GM21360 (cell line): ENCODE results near the gene RSPRY1.
"Not testable (repeated sequence)": the region's sequence is repeated elsewhere in the genome, so short reads cannot be mapped to it uniquely, and the experiment has no call there.

Source experiments
- ATAC-seq: cut with Tn5 transposase; IDR thresholded peaks from one replicate; pipeline ENCODE4 v1.9.1; 2021; ENCODE audit warnings: mild to moderate bottlenecking, moderate library complexity; ENCODE audit not compliant: unreplicated experiment

The RSPRY1 gene

DNA sequence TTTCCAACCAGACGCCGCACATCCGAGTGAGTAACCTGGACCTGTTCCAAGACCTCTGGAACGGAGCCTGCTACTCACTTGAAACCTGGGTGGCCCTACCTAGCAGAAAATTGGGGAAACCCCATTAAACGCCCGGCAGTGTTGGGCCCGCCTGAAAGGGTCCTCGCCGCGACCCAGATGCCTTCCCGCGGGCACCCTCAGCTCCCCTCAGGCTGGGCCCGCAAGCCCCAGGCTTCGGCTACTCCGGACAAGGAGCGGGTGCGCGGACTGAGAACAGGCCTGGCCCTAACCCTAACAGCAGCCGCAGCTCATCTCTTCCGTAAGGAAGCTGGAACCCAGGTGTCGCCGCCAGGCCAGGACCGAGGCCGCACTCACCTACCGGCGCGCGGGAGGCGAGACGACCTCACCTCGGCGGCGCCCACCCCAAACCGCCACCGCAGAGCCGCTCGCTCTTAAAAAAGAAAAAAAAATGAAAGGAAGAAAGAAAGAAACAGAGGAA is 634 bp upstream of the RSPRY1 start:
- ATAC-seq, result peak; percentile 32

- no peak for ATAC-seq
Observed at GRCh38 chr16:57186872-57187854, 1.0 kb downstream of the RSPRY1 start.

DNA sequence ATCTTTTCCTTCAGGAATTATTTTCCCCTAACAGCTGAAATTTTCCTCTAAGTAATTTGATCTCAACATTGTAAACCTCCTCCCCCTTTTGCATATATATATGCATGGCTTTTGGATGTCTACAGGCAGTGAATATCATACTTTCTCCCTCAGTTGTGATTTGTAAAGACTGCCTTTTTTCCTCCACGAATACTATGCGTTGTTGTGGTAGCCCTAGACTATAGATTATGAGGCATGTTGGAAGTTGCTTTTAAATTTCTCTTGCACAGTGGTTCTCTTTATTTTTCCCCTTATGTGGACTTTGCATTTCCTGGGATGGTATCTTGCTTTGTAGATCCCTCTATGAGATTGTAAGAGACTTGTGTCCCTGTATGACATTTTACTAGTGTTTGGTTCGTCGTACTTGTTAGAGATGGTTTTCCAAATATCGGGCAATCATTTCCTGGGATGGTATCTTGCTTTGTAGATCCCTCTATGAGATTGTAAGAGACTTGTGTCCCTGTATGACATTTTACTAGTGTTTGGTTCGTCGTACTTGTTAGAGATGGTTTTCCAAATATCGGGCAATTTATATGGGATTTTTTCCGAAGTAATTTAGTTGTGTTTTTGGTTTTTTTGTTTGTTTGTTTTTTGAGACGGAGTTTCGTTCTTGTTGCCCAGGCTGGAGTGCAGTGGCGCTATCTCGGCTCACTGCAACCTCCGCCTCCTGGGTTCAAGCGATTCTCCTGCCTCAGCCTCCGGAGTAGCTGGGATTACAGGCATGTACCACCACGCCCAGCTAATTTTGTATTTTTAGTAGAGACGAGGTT is 2.0 kb downstream of the RSPRY1 start:
- ATAC-seq, result not testable (repeated sequence)

- no peak for ATAC-seq
Observed at GRCh38 chr16:57188711-57189002, 2.5 kb downstream of the RSPRY1 start.

DNA sequence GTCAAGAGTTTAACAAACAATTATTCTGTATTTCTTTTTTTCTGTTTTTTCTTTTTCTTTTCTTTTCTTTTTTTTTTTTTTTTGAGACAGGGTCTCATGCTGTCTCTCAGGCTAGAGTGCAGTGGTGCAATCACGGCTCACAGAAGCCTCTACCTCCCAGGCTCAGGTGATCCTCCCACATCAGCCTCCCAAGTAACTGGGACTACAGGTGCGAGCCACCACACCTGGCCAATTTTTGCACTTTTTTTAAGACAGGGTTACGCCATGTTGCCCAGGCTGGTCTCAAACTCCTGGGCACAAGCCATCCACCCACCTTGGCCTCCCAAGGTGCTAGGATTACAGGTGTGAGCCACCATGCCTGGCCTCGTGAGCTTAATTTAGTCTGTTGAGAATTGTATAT is 3.4 kb downstream of the RSPRY1 start:
- not testable (repeated sequence) for ATAC-seq

- no peak for ATAC-seq
Observed at GRCh38 chr16:57190136-57190535, 4.0 kb downstream of the RSPRY1 start.

- no peak for ATAC-seq
Observed at GRCh38 chr16:57191056-57191571, 5.0 kb downstream of the RSPRY1 start.

GRCh38 chr16:57192146-57192545 is 6.0 kb downstream of the RSPRY1 start:
- no peak for ATAC-seq

GRCh38 chr16:57192720-57193486 is 6.8 kb downstream of the RSPRY1 start:
- ATAC-seq, result no peak

- no peak for ATAC-seq
Observed at GRCh38 chr16:57194512-57194911, 8.4 kb downstream of the RSPRY1 start.

DNA sequence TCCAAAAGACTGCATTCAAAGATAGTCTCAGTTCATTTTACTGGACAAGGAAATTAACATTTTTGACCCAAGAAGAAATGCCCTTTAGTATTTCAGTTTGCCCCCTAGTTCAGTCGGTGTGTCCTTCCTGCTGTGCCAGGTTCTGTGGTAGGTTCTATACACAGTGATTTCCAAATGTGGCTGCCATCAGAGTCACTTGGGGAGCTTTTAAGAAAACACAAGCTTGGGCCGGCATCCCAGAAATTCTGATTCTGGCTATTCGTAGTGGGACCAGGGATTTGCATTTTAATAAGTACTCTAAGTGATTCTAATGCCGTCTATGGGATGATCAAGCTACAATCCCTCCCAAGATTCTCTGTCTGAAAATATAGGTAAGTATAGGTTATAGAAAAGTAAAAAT is 10.2 kb downstream of the RSPRY1 start:
- no peak for ATAC-seq

- no peak for ATAC-seq
Observed at GRCh38 chr16:57196753-57197152, 10.6 kb downstream of the RSPRY1 start.

DNA sequence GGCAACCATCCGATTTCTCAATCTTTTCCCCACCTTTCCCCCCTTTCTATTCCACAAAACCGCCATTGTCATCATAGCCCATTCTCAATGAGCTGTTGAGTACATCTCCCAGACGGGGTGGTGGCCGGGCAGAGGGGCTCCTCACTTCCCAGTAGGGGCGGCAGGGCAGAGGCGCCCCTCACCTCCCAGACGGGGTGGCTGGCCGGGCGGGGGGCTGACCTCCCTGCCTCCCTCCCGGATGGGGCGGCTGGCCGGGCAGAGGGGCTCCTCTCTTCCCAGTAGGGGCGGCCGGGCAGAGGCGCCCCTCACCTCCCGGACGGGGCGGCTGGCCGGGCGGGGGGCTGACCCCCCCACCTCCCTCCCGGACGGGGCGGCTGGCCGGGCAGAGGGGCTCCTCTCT is 14.2 kb downstream of the RSPRY1 start:
- not testable (repeated sequence) for ATAC-seq

DNA sequence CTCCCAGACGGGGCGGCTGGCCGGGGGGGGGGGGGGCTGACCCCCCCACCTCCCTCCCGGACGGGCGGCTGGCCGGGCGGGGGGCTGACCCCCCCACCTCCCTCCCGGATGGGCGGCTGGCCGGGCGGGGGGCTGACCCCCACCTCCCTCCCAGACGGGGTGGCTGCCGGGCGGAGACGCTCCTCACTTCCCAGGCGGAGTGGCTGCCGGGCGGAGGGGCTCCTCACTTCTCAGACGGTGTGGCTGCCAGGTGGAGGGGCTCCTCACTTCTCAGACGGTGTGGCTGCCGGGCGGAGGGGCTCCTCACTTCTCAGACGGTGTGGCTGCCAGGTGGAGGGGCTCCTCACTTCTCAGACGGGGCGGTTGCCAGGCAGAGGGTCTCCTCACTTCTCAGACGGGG is 14.8 kb downstream of the RSPRY1 start:
- not testable (repeated sequence) for ATAC-seq

GRCh38 chr16:57202095-57202886 is 16.2 kb downstream of the RSPRY1 start:
- no peak for ATAC-seq

DNA sequence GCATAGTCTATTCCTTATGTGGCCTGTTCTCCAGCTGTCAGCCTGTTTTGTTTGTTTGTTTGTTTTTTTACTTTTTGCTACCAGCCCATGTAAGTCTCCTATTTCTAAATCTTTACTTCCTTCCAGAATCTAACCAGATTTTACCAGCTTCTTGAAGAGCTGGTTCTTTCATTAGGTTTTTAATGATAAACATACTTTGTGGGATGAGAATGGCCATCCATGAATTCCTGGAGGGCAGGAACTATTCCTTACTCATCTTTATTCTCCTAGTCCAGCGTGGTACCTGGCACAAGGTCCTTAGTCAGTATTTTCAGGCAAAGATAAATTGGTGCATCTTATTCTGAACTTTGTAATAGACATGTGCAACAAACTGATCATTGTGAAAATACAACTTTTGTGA is 17.3 kb downstream of the RSPRY1 start:
- no peak for ATAC-seq

GRCh38 chr16:57204675-57205074 is 18.5 kb downstream of the RSPRY1 start:
- ATAC-seq, result no peak

GRCh38 chr16:57208926-57209325 is 22.8 kb downstream of the RSPRY1 start:
- ATAC-seq, result no peak

GRCh38 chr16:57209780-57210179 is 23.7 kb downstream of the RSPRY1 start:
- no peak for ATAC-seq

GRCh38 chr16:57213462-57213861 is 27.3 kb downstream of the RSPRY1 start:
- no peak for ATAC-seq
